ENCODE data around the gene SMPD4. TPM values are rescaled to one million over a fixed set of nuclear protein-coding genes. Genes with fewer than 3 reads are reported as not detected.

Gene SMPD4, protein sequence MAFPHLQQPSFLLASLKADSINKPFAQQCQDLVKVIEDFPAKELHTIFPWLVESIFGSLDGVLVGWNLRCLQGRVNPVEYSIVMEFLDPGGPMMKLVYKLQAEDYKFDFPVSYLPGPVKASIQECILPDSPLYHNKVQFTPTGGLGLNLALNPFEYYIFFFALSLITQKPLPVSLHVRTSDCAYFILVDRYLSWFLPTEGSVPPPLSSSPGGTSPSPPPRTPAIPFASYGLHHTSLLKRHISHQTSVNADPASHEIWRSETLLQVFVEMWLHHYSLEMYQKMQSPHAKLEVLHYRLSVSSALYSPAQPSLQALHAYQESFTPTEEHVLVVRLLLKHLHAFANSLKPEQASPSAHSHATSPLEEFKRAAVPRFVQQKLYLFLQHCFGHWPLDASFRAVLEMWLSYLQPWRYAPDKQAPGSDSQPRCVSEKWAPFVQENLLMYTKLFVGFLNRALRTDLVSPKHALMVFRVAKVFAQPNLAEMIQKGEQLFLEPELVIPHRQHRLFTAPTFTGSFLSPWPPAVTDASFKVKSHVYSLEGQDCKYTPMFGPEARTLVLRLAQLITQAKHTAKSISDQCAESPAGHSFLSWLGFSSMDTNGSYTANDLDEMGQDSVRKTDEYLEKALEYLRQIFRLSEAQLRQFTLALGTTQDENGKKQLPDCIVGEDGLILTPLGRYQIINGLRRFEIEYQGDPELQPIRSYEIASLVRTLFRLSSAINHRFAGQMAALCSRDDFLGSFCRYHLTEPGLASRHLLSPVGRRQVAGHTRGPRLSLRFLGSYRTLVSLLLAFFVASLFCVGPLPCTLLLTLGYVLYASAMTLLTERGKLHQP
- 29.5 and 44.8 TPM in 2 replicates for total RNA-seq

DNA sequence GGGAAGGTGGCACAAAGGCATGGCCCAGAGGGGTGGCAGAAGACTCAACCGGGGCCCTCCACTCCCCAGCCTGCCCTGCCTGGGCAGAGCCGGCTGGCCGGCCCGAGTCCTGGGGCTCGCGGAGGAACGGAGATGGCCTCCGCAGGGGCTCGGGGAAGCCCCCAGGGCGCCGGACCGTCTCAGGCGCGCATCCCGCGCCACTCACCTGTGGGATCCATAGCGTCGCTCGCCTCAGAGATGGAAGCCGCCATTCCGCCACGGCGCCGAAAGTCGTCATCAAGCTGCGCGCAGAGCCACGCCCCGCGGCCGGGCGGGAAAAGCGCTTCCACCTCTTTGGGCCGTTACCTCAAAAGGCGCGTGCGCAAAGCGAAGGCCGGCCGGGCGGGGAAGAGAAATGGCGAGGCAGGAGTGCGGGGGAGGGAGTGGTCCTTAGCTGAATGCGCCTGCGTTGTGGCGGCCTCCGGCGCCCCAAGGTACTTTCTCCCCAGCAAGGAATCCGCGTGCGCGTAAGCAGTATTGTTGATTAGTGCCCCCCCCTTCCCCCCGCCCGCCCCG lies at the start of gene SMPD4:
SMPD4 (minus strand) TSS at position 278 of the 555 bp plus-strand sequence. CDS start 5,010 bp downstream, outside the sequence.

DNA sequence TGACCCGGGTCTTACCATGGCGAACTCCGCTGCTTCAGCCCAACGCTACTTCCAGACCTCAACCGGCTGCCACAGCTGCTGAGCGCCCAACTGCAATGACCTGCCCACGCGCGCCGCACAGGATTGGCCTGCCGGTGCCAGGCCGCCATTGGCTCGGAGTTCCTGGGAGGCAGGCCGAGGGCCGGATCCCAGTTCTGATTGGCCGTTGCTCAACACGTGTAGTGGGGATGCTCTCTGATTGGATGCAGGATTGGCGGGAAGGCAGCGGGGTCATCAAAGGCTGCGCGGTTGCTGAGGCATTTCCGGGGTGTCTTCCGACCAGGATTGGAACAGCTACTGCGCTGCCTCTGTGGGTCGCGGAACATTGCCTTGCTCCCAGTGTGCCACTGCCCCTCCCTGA lies 16.9 kb upstream of the SMPD4 start, which contains the start of gene TUBA3E:
TUBA3E (minus strand) TSS at position 97 of the 400 bp plus-strand sequence; CDS start at position 18, 79 bp downstream.

DNA sequence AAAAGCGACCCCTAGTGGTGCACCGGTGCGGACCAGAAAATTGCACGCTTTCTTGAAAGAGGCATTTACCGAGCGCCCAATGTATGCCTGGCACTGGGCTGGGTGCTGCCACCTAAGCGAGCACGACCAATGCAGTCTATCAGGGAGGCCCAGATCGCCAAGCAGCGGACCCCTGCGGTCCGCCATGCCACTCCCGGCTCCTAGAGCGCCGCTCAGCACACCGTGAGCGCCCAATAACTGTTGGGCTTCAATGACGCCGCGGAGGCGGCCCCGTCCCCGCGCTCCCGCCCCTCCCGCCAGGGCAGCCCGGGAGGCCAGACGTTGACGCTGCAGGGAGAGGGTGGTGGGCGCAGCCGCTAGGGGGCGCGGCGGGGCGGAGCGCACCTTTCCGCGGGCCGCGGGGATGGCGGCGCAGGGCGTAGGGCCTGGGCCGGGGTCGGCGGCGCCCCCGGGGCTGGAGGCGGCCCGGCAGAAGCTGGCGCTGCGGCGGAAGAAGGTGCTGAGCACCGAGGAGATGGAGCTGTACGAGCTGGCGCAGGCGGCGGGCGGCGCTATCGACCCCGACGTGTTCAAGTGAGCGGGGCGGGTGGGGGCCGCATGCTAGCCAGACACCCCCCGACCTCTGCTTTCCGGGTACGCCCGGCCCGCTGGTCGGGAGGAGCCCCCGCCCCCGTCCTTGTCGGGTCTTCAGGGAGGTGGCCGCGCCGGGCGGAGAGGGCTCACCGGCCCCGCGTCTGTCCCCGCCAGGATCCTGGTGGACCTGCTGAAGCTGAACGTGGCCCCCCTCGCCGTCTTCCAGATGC lies 679 bp upstream of the SMPD4 start, which contains the start of gene MZT2B:
MZT2B (plus strand) TSS at position 383 of the 803 bp plus-strand sequence; CDS start at position 404, 21 bp downstream.

DNA sequence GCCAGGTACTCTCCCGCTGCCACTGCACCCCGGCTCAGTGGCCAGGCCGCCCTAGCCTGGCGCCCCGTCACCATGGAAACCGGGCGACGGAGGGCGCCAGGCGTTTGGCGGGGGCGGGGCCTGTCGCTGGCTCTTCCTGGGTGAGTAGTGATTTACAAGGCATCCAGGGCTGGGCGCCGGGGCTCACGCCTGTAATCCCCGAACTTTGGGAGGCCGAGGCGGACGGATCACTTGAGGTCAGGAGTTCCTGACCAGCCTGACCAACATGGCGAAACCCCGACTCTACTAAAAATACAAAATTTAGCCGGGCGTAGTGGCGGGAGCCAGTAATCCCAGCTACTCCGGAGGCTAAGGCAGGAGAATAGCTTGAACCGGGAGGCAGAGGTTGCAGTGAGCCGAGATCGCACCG lies 36.4 kb downstream of the SMPD4 start, which contains the start of gene CCDC74B:
CCDC74B (minus strand) TSS at position 107 of the 409 bp plus-strand sequence. CDS start 116 bp downstream, outside the sequence.

GRCh38 chr2:130129120-130129829 lies 52.1 kb downstream of the SMPD4 start, which contains the start of gene POTEF:
TSS of gene POTEF (minus strand) at chr2:130129222. CDS start at chr2:130120515, 8,707 bp downstream.

Small RNAs within 50 kb of the gene (small RNA-seq; reads per million reads assigned to genes)
- not detected for gene RNU6-1049P

Other genes with a start within 250 kb of the SMPD4 start
- not detected in 2 replicates for gene RAB6C, start 201.9 kb downstream of the SMPD4 start, total RNA-seq
- gene POTEF, start 52.4 kb downstream of the SMPD4 start, total RNA-seq, result 0.13 TPM in 1 of 2 replicates, not detected in the other
- 0.66 and 0.86 TPM in 2 replicates for gene CCDC74B, start 36.5 kb downstream of the SMPD4 start, total RNA-seq
- gene MZT2B, start 660 bp upstream of the SMPD4 start, total RNA-seq, result 85.7 and 109 TPM in 2 replicates
- not detected in 2 replicates for gene TUBA3E, start 16.8 kb upstream of the SMPD4 start, total RNA-seq
- gene IMP4, start 161.3 kb upstream of the SMPD4 start, total RNA-seq, result 98.8 and 114 TPM in 2 replicates
- 23.3 and 48.5 TPM in 2 replicates for gene PTPN18, start 174.5 kb upstream of the SMPD4 start, total RNA-seq